Skeletal muscle cell (primary cell): Measurements from ENCODE around the gene FBXL19.

ENCODE experiments used
- DNase-seq: peaks from one replicate; pipeline ENCODE4 v3.0.0-alpha.2; 2010; ENCODE audit warnings: low read depth
- H3K4me3 ChIP-seq: 2 replicates; pipeline ENCODE4 v1.5.1; 2011; ENCODE audit warnings: low read depth, mild to moderate bottlenecking, control low read depth, low read length, moderate library complexity

FBXL19 gene

DNA sequence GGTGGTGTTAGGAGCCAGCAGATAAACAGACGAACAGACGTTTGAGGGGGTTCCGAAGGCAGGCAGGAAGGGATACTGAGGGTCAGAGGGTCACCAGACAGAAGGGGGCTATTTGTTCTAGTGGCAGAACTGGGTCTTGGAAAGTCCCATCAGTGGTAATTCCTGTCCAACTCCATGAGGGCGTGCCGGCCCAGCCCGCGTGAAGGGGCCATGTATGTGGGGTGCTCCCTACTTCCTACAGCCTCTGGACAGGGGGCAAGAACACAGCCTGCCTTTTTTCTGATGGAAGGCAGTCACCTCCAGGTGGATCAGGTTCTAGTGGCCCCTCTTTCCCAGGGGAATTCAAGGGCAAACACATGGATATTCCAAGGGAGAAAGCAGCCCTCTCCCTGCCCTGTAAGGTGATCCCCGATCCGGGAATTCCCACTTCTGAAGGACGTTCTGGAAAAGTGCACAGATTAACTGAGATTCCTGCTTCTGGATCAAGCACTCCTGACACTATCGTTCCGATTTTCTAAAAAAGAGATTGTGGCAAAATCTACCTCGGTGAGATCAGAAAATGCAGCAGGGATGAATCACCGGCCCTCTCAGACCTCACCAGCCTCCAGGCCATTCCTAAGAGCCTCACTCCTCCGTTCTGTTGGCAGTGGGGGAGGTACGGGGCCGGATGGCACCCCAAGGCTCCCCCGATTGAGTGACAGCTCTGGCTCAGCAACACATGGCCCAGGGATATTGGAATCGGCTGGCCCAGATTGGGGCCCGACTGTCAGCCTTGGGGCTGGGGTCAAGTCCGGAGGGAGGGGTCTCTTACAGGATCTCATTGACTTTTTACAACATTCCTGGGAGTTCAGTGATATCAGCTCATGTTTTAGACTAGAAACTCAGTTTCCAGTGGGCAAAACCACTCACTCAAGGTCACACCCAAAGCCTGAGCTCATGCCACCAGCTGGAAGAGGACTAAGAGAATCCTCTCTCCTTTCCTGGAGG lies 74.6 kb downstream of the FBXL19 start:
- DNase-seq, result peak; percentile 27
- peak overlapping the region; percentile 46 for H3K4me3 ChIP-seq
